BJ (cell line): Measurements from ENCODE around the gene BRF1. TPM values are rescaled to one million over a fixed set of nuclear protein-coding genes. Genes with fewer than 3 reads are reported as not detected.

ENCODE experiments used
- CTCF ChIA-PET: fragments of 350-600 bp; formaldehyde crosslinking; extraction: SDS; loops from one replicate; lab custom pipeline; 2021; ENCODE audit warnings: antibody characterized with exemption, inconsistent platforms; lab: Yijun Ruan, JAX
- POLR2A ChIA-PET: fragments of 300-600 bp; sonication (Branson Sonifier 250); formaldehyde crosslinking; extraction: SDS; loops from one replicate; lab custom pipeline; 2021; ENCODE audit warnings: antibody characterized with exemption; lab: Charles Lee
- DNase-seq: peaks from one replicate; pipeline ENCODE4 v3.0.0-alpha.2; 2011; ENCODE audit warnings: low read depth
- H3K27me3 ChIP-seq: 2 replicates; pipeline ENCODE4 v1.6.0; 2011; ENCODE audit warnings: low read length; ENCODE audit not compliant: control insufficient read depth, insufficient read depth
- H3K36me3 ChIP-seq: 2 replicates; pipeline ENCODE4 v1.5.1; 2011; ENCODE audit warnings: low read length; ENCODE audit not compliant: control insufficient read depth, insufficient read depth
- H3K4me3 ChIP-seq: 2 replicates; pipeline ENCODE4 v1.5.1; 2011; ENCODE audit warnings: low read depth, mild to moderate bottlenecking, control low read depth, low read length
- polyA plus RNA-seq: library from polyadenylated mRNA; depleted of rRNA; stranded (reverse); fragments of >200 nt; gene quantifications from 2 replicates; pipeline ENCODE4 v1.2.3, GENCODE V29; 2011
- TF ChIP-seq, protein P1 (sequence below): IDR thresholded peaks from 2 replicates; pipeline ENCODE4 v1.5.1; 2011; ENCODE audit warnings: low read depth, mild to moderate bottlenecking, control low read depth, inconsistent platforms, low read length, moderate library complexity; ENCODE audit not compliant: insufficient read depth

BRF1 gene
- polyA plus RNA-seq, 1 experiment: 8.2 TPM

DNA sequence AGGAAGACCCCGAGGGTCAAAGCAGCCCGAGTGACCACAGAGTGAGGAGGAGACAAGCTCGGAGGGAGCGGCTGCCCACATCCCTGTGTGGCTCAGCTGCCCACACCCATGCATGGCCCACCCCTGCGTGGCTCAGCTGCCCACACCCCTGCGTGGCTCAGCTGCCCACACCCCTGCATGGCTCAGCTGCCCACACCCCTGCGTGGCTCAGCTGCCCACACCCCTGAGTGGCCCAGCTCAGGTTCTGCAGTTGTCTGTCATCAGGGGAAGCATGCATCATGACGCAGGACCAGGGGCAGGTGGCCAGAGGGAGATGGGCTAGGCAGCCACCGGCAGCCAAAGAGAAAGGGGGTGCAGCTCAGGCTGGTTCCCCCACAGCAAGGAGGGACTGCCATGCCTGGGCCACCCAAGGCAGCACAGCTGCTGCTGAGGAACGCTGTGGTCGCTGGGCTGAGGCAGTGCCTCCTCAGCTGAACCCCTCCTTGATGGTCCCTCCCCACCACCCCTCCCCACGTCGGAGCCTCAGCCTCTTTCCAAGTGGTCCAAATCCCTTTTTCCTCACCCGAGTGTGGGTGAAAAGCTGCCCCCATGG is 86.4 kb downstream of the BRF1 start:
- POLR2A ChIA-PET: no interaction called here
- no peak overlapping the region for H3K4me3 ChIP-seq
- CTCF ChIA-PET: interaction anchor here (0.6 to 1.6 kb wide), 4 partner anchors 11 to 132 kb away, joined by 3 to 8 read pairs (median 4); no protein-coding TSS in a partner anchor
- no peak for DNase-seq
- H3K27me3 ChIP-seq: no peaks in the 10 kb centered on the region
- TF ChIP-seq, protein P1, sequence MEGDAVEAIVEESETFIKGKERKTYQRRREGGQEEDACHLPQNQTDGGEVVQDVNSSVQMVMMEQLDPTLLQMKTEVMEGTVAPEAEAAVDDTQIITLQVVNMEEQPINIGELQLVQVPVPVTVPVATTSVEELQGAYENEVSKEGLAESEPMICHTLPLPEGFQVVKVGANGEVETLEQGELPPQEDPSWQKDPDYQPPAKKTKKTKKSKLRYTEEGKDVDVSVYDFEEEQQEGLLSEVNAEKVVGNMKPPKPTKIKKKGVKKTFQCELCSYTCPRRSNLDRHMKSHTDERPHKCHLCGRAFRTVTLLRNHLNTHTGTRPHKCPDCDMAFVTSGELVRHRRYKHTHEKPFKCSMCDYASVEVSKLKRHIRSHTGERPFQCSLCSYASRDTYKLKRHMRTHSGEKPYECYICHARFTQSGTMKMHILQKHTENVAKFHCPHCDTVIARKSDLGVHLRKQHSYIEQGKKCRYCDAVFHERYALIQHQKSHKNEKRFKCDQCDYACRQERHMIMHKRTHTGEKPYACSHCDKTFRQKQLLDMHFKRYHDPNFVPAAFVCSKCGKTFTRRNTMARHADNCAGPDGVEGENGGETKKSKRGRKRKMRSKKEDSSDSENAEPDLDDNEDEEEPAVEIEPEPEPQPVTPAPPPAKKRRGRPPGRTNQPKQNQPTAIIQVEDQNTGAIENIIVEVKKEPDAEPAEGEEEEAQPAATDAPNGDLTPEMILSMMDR: no peak
- H3K36me3 ChIP-seq: peaks cover 28% of the 10 kb centered on the region

DNA sequence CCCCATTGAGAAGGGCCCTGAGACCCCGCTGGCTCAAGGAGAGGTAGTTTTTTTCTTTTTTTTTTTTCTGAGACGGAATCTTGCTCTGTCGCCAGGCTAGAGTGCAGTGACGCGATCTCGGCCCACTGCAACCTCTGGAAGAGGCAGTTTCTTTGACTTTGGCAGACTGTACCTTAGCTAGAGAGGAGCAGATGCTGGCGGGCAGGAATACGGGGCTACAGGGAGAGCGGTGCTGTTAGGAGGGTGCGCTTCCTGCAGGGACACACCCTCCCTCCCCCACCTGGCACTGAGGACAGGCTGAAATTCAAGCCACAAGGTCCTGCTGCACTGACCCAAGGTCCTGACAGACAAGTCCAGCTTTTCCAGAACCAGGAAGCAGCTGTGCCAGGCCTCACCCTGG is 87.4 kb downstream of the BRF1 start:
- ChIA-PET POLR2A (no interaction called here), CTCF (interaction anchor here (0.7 to 1.6 kb wide), 4 partner anchors 10 to 127 kb away, joined by 4 to 8 read pairs (median 5); no protein-coding TSS in a partner anchor)
- no peak for DNase-seq
- Histone ChIP-seq H3K27me3 (no peaks in the 10 kb centered on the region), H3K36me3 (peaks cover 18% of the 10 kb centered on the region), H3K4me3 (no peak overlapping the region)
- TF ChIP-seq, protein P1: no peak

DNA sequence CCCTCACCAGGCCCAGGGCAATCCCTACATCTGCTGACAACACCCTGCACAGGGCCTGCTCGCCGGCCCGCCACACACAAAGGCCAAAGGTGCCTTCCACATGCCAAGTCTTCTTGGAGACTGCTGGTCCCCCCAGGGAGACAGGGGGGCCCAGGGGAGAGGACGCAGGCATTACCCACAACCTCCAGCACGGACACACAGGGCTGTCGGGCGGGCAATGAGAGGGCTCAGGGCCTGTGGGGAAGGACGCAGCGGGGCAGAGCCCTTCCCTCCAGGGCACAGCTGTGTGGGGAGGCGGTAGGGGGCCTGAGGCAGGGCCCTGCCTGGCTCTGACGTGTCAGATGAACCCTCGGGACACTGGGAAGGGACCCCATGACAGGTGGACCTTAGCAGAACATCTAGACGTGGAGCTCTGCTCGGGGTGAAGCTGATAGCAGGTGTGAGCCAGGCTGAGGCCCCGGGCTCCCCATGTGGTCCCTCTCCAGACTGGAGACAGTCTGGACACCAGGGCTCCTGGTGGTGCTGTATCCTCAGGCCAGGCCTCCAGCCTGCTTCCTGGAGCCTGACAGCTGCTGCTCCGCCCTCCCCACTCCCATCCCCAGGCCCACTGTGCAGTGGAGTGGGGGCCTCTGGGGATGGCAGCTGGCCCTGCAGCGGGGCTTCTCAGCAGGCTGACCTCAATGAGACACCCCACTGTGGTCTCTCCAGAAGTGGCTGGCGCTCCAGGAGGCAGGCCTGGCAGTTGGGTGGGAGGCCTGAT is 88.1 kb downstream of the BRF1 start:
- peaks cover 16% of the 10 kb centered on the region for H3K36me3 ChIP-seq
- no peaks in the 10 kb centered on the region for H3K27me3 ChIP-seq
- TF ChIP-seq, protein P1: no peak
- ChIA-PET POLR2A (no interaction called here), CTCF (interaction anchor here (1.1 kb wide), 1 partner anchor 10 kb away, joined by 4 read pairs; no protein-coding TSS in a partner anchor)
- H3K4me3 ChIP-seq: no peak overlapping the region
- DNase-seq: no peak

DNA sequence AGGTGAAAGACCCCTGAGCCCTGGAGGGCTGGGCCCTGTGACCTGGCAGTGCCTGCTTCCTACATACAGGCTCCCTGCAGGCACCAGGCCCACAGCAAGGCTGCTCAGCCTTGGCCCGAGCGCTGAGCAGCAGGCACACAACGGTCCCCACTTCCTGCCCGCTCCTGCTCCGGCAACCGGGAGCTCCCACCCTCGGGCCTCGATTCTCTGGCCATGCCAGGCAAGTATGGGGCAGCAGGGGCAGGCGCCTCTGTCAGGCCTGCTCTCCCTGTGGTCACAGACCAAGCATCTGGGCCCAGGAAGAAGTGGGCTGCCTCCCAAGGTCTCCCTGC is 89.1 kb downstream of the BRF1 start:
- peaks cover 12% of the 10 kb centered on the region for H3K36me3 ChIP-seq
- TF ChIP-seq, protein P1: no peak
- no peak for DNase-seq
- CTCF ChIA-PET: no interaction called here
- POLR2A ChIA-PET: no interaction called here
- H3K4me3 ChIP-seq: no peak overlapping the region
- no peaks in the 10 kb centered on the region for H3K27me3 ChIP-seq

DNA sequence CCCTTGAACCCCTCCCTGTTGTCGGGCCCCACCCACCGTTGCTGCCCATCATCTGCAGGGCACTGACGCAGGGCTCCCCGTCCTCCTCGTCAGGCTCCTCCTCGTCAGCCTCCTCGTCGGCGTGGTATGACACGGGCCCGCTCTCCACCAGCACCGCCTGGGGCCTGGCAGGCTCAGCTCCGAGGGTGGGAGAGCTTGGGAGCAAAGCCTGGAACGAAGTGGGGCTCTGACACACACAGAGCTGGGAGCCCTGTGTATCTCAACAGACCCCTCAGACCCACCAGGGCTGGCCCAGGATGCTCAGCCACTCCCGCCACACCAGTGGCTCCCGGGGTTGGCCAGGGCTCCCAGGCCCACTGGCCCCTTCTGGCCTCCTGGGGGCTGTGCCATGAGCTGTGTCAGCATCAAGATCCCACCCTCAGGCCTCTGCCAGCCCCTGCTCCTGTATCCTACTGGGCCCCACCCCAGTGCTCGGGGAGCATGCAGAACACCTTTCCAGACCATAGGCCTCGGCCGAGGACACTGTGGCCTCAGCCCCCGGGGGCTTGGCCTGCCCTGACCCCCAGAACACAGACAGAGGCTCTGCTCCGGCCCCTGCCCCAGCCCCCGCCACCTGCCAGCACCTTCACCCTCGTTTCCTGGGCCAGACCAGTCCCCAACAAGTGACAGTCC is 89.6 kb downstream of the BRF1 start:
- DNase-seq: no peak
- Histone ChIP-seq H3K4me3 (no peak overlapping the region), H3K27me3 (no peaks in the 10 kb centered on the region), H3K36me3 (peaks cover 11% of the 10 kb centered on the region)
- CTCF ChIA-PET: no interaction called here
- TF ChIP-seq, protein P1: no peak
- POLR2A ChIA-PET: no interaction called here
